Endothelial cell of umbilical vein (primary cell): Measurements from ENCODE around the gene LARGE1.

Experiments used
- EZH2 ChIP-seq: IDR thresholded peaks from 2 replicates; pipeline ENCODE4 v1.6.1; 2012; ENCODE audit warnings: borderline replicate concordance, low read depth, mild to moderate bottlenecking, moderate library complexity, low read length, inconsistent platforms; ENCODE audit not compliant: severe bottlenecking
- MYC ChIP-seq: IDR thresholded peaks from one replicate; pipeline ENCODE4 v1.6.1; 2011; ENCODE audit warnings: mild to moderate bottlenecking, low read depth, low read length
- POLR2A ChIP-seq: IDR thresholded peaks from 2 replicates; pipeline ENCODE4 v1.6.1; 2012; ENCODE audit warnings: low read depth, mild to moderate bottlenecking, control low read depth, low read length
- POLR2AphosphoS5 ChIP-seq: IDR thresholded peaks from 2 replicates; pipeline ENCODE4 v1.6.1; 2012; ENCODE audit warnings: low read depth, mild to moderate bottlenecking, control low read depth, low read length, moderate library complexity; ENCODE audit not compliant: insufficient read depth
- TF ChIP-seq, protein P1 (sequence below), 2 donors: IDR thresholded peaks; 1 replicate in 1 of 2; 2 replicates in 1 of 2; pipeline ENCODE4 v1.5.1; 2011; ENCODE audit warnings: low read length in 2 of 2, mild to moderate bottlenecking in 2 of 2, moderate library complexity in 2 of 2, control low read depth in 1 of 2, inconsistent platforms in 1 of 2, low read depth in 1 of 2; ENCODE audit not compliant: insufficient read depth in 1 of 2; ENCODE audit errors: extremely low read depth in 1 of 2
- TF ChIP-seq, protein P2 (sequence below): IDR thresholded peaks from 2 replicates; pipeline ENCODE4 v1.6.1; 2011; ENCODE audit not compliant: insufficient read depth, insufficient read length

GRCh38 chr22:33710326-33710725 is 209.9 kb downstream of the LARGE1 start:
- TF ChIP-seq POLR2A (no peak), POLR2AphosphoS5 (no peak), MYC (no peak), EZH2 (no peak)
- TF ChIP-seq, protein P1, sequence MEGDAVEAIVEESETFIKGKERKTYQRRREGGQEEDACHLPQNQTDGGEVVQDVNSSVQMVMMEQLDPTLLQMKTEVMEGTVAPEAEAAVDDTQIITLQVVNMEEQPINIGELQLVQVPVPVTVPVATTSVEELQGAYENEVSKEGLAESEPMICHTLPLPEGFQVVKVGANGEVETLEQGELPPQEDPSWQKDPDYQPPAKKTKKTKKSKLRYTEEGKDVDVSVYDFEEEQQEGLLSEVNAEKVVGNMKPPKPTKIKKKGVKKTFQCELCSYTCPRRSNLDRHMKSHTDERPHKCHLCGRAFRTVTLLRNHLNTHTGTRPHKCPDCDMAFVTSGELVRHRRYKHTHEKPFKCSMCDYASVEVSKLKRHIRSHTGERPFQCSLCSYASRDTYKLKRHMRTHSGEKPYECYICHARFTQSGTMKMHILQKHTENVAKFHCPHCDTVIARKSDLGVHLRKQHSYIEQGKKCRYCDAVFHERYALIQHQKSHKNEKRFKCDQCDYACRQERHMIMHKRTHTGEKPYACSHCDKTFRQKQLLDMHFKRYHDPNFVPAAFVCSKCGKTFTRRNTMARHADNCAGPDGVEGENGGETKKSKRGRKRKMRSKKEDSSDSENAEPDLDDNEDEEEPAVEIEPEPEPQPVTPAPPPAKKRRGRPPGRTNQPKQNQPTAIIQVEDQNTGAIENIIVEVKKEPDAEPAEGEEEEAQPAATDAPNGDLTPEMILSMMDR (IDR thresholded peaks at IDR 0.05; ENCODE audit: extremely low read depth in 1 of 2, insufficient read depth in 1 of 2, low read depth in 1 of 2, low read length in 2 of 2): no peak
- TF ChIP-seq, protein P2, sequence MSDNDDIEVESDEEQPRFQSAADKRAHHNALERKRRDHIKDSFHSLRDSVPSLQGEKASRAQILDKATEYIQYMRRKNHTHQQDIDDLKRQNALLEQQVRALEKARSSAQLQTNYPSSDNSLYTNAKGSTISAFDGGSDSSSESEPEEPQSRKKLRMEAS: no peak
